HG02610 (cell line): Measurements from ENCODE around the gene NT5C3A.
A peak's percentile ranks its signal among the peaks of the same experiment; 100 is the strongest.
"Not testable (repeated sequence)": the region's sequence is repeated elsewhere in the genome, so short reads cannot be mapped to it uniquely, and the experiment has no call there.

Experiments
- ATAC-seq: cut with Tn5 transposase; IDR thresholded peaks from one replicate; pipeline ENCODE4 v1.9.1; 2021; ENCODE audit warnings: mild to moderate bottlenecking, moderate library complexity; ENCODE audit not compliant: unreplicated experiment

NT5C3A gene

DNA sequence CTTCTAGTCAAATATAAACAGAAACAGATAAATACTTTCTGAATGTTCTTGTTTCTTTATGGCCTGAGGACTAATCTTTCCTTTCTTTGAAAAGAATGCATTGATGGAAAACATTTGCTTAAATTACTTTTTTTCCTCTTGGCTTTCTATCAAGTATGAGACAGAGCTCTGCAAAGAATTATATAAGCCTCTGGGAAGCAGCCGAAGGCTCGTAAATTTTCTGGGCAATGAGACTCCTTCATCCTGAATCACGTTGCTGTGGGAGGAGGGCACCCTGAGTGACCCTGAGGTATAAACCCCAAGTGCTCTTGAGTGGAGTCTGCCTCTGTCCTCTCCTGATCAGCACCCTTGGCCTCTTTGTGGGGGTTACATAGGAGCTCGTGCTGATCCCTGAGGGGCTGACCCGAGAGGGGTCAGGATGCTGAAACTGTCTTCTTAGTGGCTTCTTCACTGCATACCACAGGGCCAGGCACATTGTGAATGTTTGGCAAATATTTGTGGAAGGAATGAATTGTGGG, 71.4 kb downstream of the NT5C3A start:
- not testable (repeated sequence) for ATAC-seq

DNA sequence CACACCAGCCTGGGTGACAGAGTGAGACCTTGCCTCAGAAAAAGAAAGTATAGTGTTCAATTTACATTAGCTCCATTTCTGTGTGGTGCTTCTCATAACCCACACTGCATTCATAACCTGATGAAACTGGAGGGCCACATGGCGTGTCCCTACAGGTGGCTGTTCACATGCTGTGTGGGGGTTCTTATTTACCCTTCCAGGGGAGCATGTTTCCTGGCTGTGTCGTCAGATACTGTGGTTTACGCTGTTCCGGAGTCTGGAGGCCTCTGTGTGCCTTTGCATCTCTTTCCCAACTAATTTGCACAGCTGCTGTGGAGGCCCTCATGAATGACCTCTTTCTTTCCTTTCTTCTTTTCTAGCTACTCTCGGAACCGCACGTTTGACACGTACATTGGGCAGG, 74.4 kb downstream of the NT5C3A start:
- ATAC-seq, result peak; percentile 83

GRCh38 chr7:32979902-32980301, 82.7 kb downstream of the NT5C3A start:
- ATAC-seq, result not testable (repeated sequence)

GRCh38 chr7:32979246-32979645, 83.3 kb downstream of the NT5C3A start:
- not testable (repeated sequence) for ATAC-seq

GRCh38 chr7:32977159-32977558, 85.4 kb downstream of the NT5C3A start:
- ATAC-seq, result not testable (repeated sequence)

DNA sequence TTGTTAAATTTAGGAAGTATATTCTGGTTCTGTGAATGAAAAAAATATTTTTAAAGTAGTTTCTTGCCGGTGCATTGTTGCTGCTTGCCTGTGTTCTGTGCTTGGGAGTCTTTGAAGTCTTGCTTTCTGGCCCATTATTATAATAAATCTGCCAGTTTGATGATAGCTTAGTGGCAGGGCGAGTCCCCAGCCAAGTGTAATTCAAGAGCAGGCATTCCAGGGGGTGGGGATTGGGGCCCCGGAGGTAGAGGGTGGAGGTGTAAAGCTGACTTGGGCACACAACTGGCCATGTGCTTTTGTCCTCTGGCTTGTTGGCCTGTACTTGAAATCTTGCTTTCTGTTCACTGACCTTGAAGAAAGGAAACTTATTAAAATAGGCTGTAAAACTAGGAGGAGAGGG, 90.6 kb downstream of the NT5C3A start:
- not testable (repeated sequence) for ATAC-seq

GRCh38 chr7:32967268-32967582, 95.4 kb downstream of the NT5C3A start:
- ATAC-seq, result not testable (repeated sequence)

DNA sequence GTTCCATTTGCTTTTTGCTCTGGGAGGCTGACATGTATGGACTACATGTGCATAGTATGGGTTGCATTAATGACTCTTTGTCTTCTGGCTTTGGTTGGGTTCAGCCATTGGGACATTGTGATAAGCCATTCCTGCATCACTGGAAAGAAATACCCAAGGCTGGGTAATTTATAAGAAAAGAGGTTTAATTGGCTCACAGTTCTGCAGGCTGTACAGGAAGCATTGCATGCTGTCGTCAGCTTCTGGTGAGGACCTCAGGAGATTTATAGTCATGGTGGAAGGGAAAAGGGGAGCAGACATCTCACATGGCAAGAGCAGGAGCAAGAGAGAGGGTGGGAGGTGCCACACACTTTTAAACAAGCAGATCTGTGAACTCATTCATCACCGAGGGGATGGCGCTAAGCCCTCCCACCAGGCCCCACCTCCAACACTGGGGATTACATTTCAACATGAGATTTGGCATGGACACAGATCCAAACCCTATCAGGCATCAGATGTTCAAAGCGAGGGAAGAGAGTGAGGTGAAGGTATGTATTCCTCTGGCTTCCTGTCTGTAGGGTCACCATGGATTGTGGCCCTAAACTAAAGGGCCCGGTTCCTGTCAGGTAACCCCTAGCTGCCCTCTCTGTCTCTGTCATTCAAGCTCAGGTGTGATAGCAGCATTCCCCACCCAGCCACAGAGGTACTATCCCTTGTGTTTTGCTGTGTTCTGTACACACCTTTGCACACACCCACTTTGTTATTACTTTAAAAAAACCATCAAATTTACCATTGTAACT, 95.9 kb downstream of the NT5C3A start:
- not testable (repeated sequence) for ATAC-seq

GRCh38 chr7:32964461-32965159, 98.0 kb downstream of the NT5C3A start:
- peak; percentile 97 for ATAC-seq
